Thoracic aorta (tissue), 2 donors: ENCODE data around the gene LRRC49. TPM values are rescaled to one million over a fixed set of nuclear protein-coding genes. Genes with fewer than 3 reads are reported as not detected.

Experiments used
- ATAC-seq: fragments of 150-250 bp; one replicate; pipeline ENCODE4 v1.8.0; 2017; ENCODE audit warnings: low read depth; ENCODE audit not compliant: insufficient number of reproducible peaks, low FRiP score
- DNase-seq: peaks from one replicate; pipeline ENCODE4 v3.0.0-alpha.2; 2020; ENCODE audit warnings: low spot score
- H3K27ac ChIP-seq, 2 donors: fragments of 200-600 bp; sonication (generic); 1 replicate in 1 of 2; 2 replicates in 1 of 2; pipeline ENCODE4 v1.5.1; 2016; ENCODE audit warnings: mild to moderate bottlenecking in 2 of 2, moderate library complexity in 2 of 2
- H3K27me3 ChIP-seq: fragments of 200-600 bp; sonication (generic); replicated peaks from 2 replicates; pipeline ENCODE4 v1.6.0; 2016; ENCODE audit warnings: mild to moderate bottlenecking; ENCODE audit not compliant: insufficient read depth
- H3K36me3 ChIP-seq: fragments of 200-600 bp; sonication (generic); one replicate; pipeline ENCODE4 v1.5.1; 2016
- H3K4me1 ChIP-seq, 2 donors: fragments of 200-600 bp; sonication (generic); 1 replicate in 1 of 2; 2 replicates in 1 of 2; pipeline versions ENCODE4 v1.5.1 to v1.6.0; 2016; ENCODE audit warnings: low read depth in 2 of 2, mild to moderate bottlenecking in 1 of 2; ENCODE audit not compliant: control insufficient read depth in 1 of 2
- H3K4me3 ChIP-seq: fragments of 200-600 bp; sonication (generic); 2 replicates; pipeline ENCODE4 v1.5.1; 2016; ENCODE audit warnings: mild to moderate bottlenecking
- H3K9me3 ChIP-seq: fragments of 200-600 bp; sonication (generic); 2 replicates; pipeline ENCODE4 v1.5.1; 2016
- total RNA-seq, 2 donors: library from RNA; depleted of rRNA; stranded (reverse); fragments of >200 nt; gene quantifications; one replicate each; pipeline versions ENCODE4 v1.1.0 to v1.2.3, GENCODE V29; 2016
- TF ChIP-seq, protein P1 (sequence below): fragments of 200-600 bp; sonication (generic); IDR thresholded peaks from one replicate; pipeline ENCODE4 v1.5.1; 2019; ENCODE audit warnings: antibody characterized with exemption

Gene LRRC49
- total RNA-seq, 2 donors from 2014 or later = 8.9 to 9.4 TPM

DNA sequence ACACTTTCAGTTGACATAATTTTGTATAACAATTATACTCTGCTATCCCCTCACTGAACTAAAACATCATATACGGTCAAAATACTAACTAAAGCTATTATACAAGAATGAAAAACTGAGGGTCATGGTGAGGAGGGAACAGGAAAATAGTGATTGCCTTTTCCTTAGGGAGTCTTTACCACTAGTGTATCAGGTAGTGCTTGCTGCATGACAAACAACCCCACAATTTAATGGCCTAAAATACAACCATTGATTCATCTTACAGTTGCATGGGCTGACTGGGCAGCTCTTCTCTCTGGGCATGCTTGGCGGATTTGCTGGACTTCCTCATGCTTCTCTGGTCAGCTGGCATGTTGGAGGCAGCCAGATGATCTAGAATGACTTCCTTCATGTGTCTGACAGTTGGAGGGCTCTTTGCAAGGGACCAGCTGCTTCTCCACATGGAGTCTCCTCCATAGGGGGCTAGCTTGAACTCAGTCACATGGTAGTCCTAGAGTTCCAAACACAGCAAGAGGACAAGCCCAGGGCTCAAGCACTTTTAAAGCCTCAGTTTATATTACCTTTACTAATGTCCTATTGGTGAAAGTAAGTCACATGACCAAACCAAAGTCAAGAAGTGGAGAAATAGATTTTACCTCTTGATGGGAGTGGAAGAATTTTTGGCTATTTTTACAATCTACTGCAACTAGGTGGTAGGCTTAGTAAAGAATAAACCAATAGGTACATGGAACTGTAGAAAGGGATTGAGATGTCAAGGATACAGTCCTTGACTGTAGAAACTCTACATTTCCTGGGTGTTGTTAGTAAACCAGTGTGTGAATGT is 19.2 kb upstream of the LRRC49 start:
- TF ChIP-seq, protein P1, sequence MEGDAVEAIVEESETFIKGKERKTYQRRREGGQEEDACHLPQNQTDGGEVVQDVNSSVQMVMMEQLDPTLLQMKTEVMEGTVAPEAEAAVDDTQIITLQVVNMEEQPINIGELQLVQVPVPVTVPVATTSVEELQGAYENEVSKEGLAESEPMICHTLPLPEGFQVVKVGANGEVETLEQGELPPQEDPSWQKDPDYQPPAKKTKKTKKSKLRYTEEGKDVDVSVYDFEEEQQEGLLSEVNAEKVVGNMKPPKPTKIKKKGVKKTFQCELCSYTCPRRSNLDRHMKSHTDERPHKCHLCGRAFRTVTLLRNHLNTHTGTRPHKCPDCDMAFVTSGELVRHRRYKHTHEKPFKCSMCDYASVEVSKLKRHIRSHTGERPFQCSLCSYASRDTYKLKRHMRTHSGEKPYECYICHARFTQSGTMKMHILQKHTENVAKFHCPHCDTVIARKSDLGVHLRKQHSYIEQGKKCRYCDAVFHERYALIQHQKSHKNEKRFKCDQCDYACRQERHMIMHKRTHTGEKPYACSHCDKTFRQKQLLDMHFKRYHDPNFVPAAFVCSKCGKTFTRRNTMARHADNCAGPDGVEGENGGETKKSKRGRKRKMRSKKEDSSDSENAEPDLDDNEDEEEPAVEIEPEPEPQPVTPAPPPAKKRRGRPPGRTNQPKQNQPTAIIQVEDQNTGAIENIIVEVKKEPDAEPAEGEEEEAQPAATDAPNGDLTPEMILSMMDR = no peak
- Histone ChIP-seq H3K36me3 (no peaks in the 10 kb centered on the region), H3K27me3 (no peaks in the 10 kb centered on the region), H3K9me3 (no peaks in the 10 kb centered on the region), H3K4me3 (no peak overlapping the region), H3K27ac (no peak overlapping the region), H3K4me1 (peaks cover 4 to 8% of the 10 kb centered on the region in 2 donors)
- DNase-seq (no peak), ATAC-seq (no peak)

DNA sequence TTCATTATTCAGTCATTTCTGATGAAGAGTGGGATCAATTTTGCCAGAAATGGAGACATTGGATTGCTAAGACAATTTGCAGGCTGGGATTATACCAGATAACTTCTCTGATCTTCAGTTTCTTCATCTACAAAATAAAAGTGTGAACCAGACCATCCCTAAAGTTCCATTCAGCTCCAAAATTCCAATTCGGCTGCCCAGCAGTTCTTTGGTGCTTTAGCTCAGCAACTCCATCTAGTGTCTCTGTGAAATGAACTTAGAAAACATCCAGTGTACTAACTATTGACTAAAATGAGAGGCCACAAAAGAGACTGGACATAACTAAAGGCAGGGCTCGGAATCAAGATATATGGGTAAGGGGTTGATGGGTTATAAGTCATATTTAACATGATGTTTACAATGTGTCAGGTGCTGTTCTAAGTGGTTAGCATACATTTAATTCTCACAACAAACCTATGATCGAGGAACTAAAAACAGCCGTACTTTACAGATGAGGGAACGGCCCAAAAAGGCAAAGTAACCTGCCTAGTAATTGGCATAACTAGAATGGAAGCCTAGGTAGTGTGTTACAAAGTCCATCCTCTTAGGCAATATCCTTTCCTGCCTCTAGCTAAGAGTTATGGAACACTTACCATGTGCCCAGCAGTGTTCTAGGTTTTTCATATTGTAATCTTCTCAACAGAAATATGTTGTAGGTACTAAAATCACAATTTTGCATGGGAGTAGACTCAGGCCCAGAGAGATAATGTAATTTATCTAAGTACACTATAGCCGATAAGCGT is 17.4 kb upstream of the LRRC49 start:
- ATAC-seq (no peak), DNase-seq (no peak)
- TF ChIP-seq, protein P1 = peak; percentile 56
- Histone ChIP-seq H3K27me3 (no peaks in the 10 kb centered on the region), H3K4me1 (peaks cover under 1 to 4% of the 10 kb centered on the region in 2 donors), H3K27ac (no peak overlapping the region), H3K4me3 (no peak overlapping the region), H3K36me3 (no peaks in the 10 kb centered on the region), H3K9me3 (no peaks in the 10 kb centered on the region)

DNA sequence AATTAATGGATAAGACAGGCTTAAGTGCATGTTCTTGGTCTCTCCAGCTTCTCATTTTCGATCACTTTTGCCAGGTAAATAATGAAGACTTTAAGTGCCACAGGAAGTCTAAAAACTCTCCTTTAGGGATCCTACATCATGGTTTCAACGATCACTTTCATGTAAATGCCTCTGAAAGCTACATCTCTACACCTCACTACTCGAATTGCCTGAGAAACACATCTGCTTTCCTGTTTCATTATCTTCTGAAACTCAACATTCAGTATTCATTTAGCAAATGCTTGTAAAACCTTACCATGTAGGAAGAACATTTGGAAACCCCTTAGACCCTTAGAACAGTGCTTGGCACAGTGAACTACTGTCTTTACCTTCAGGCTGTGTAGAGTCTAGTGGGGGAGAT is 16.6 kb upstream of the LRRC49 start:
- H3K4me3 ChIP-seq = no peak overlapping the region
- ATAC-seq (no peak), DNase-seq (no peak)
- H3K9me3 ChIP-seq = no peaks in the 10 kb centered on the region
- no peaks in the 10 kb centered on the region for H3K36me3 ChIP-seq
- TF ChIP-seq, protein P1 = no peak
- no peak overlapping the region for H3K27ac ChIP-seq
- no peaks in the 10 kb centered on the region for H3K27me3 ChIP-seq
- H3K4me1 ChIP-seq = no peaks in the 10 kb centered on the region

DNA sequence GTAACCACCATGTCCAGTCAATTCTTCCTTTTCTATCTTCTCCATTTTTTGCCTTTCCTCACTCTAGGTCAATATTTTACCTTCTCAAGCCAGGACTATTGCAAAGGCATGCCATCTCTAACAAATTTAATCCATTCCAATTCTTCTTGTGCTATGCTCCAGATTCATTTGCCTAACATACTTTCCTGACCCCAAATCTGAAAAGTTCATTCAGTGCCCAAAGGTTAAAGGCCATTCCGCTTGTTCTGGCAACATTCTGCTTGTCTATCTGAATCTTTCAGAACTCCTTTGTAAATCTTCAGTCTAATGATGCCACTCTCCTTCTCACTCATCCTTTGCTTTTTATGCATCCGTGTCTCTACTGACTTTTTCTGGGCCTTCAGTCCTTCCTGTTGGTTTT is 15.9 kb upstream of the LRRC49 start:
- Histone ChIP-seq H3K4me1 (no peaks in the 10 kb centered on the region), H3K36me3 (no peaks in the 10 kb centered on the region), H3K4me3 (no peak overlapping the region), H3K27ac (no peak overlapping the region), H3K27me3 (no peaks in the 10 kb centered on the region), H3K9me3 (no peaks in the 10 kb centered on the region)
- TF ChIP-seq, protein P1 = no peak
- no peak for DNase-seq
- no peak for ATAC-seq

DNA sequence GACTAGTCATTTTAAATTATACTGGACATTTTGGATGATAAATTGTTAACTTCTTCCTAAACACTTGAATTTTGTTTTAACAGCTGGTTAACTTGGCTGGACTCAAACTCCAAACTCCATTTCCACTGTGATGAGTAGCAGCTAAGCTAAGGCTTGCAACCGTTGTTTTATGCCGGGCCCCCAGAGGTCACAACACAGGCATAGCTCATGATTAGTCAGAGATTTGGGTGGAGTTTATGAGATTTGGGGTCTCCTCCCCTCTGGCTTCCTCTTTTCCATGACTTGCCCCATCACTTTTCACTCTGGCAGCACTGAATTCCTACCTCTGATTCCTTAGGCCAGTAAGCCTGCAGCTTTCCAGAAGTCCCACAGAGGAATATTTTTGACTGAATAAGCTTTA is 13.2 kb upstream of the LRRC49 start:
- Histone ChIP-seq H3K9me3 (no peaks in the 10 kb centered on the region), H3K36me3 (no peaks in the 10 kb centered on the region), H3K4me1 (no peaks in the 10 kb centered on the region), H3K27ac (no peak overlapping the region), H3K4me3 (no peak overlapping the region), H3K27me3 (no peaks in the 10 kb centered on the region)
- ATAC-seq = no peak
- TF ChIP-seq, protein P1 = no peak
- no peak for DNase-seq
